ENCODE measurements around the gene PCBD1.

- TF ChIP-seq POLR2A (IDR thresholded peaks at IDR 0.05), result no peak
- no peak for TF ChIP-seq CTCF (IDR thresholded peaks at IDR 0.05)
- TF ChIP-seq EP300 (IDR thresholded peaks at IDR 0.05), result no peak
These were observed 2.1 kb downstream of the PCBD1 start for GRCh38 chr10:70885931-70886903.
